ENCODE measurements around the gene ASCC3.

- TF ChIP-seq CTCF (IDR thresholded peaks at IDR 0.05; ENCODE audit: borderline replicate concordance, extremely low read depth, low read length, poor library complexity, severe bottlenecking), result no peak
- TF ChIP-seq EZH2 (IDR thresholded peaks at IDR 0.05; ENCODE audit: borderline replicate concordance, low read depth, low read length, severe bottlenecking), result no peak
Measured at GRCh38 chr6:100905067-100905466, 23.9 kb upstream of the ASCC3 start.
